ENCODE measurements around the gene TXNDC5.
"Not testable (repeated sequence)": the region's sequence is repeated elsewhere in the genome, so short reads cannot be mapped to it uniquely, and the experiment has no call there.

The TXNDC5 gene

GRCh38 chr6:7894262-7895124, 16.1 kb downstream of the TXNDC5 start:
- DNase-seq (ENCODE audit: low read depth), result no peak

GRCh38 chr6:7893342-7893741, 17.2 kb downstream of the TXNDC5 start:
- no peak for DNase-seq (ENCODE audit: low read depth)

GRCh38 chr6:7892367-7892766, 18.2 kb downstream of the TXNDC5 start:
- not testable (repeated sequence) for DNase-seq (ENCODE audit: low read depth)

- DNase-seq (ENCODE audit: low read depth), result no peak
Measured at GRCh38 chr6:7891078-7891872, 19.3 kb downstream of the TXNDC5 start.

- DNase-seq (ENCODE audit: low read depth), result no peak
Measured at GRCh38 chr6:7888587-7889357, 21.8 kb downstream of the TXNDC5 start.

- DNase-seq (ENCODE audit: low read depth), result no peak
Measured at GRCh38 chr6:7887278-7887991, 23.2 kb downstream of the TXNDC5 start.

DNA sequence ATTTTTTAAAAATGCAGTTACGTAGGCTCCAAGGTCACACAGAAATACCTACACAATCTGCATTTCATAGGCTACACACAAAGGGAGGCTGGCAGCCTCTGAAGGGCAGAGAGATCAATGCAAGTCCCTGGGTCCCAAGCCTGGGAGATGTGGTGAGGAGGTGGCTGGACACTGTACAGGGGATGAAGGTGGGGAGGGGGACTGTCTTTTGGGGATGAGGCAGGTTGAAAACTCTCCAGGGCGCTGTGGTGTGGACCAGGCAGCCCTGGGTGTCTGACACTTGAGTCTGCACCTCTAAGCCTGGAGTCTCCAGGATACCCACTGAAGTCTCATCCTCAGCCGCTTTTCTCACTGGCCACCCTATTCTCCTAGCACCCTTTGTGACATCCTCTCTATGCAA, 24.5 kb downstream of the TXNDC5 start:
- DNase-seq (ENCODE audit: low read depth), result no peak

DNA sequence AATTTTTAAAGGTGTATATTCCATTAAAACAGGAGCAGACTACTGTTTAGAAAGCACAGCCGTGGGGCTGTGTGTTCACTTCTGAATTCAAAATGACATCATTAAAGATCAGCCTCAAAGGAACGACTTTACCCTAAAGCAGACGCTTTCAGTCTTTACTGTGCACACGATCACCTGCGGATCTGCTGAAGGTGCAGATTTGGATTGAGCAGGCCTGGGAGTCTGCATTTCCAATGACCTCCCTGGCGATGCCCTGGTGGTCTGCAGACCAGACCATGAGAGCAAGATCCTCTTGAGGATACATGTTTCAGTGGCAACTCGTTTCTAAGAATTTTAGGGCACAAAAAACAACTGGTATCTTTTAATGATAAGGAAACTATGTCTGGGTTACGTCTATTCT, 27.2 kb downstream of the TXNDC5 start:
- no peak for DNase-seq (ENCODE audit: low read depth)

DNA sequence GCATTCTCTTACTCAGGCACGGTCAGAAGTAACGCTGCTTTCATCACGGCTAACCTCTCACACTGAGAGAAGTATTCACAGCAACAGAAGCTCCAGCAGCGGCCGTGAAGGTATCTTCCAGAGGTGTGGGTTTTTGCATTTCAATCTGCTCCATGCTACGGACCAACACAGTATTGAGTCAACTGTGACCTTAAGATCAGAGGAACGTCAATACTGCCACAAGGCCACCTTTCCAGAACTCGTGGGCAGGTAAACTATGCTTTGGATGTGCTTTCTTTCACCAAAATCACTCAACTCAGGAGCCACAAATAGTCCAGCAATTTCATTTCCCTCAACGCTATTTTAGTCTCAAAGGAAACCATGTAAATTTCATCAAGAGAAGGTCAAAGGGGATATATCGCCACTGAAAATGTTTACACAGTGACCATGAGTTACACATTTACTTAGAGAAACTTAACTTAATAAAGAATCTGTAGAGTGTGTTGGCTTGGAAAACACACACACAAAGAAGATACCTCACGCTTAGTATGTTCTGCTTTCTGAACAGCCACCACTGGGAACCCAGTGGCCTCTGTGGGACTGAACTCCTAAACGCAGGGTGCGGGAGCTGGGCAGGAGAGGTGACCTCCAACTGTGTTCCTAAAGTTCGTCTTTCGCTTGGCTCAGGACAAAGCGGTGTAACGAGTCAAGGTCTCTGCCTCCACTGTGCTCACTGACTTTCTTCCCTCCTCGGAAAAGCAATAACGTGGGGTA, 27.9 kb downstream of the TXNDC5 start:
- no peak for DNase-seq (ENCODE audit: low read depth)

GRCh38 chr6:7881765-7882500, 28.7 kb downstream of the TXNDC5 start:
- DNase-seq (ENCODE audit: low read depth), result no peak

DNA sequence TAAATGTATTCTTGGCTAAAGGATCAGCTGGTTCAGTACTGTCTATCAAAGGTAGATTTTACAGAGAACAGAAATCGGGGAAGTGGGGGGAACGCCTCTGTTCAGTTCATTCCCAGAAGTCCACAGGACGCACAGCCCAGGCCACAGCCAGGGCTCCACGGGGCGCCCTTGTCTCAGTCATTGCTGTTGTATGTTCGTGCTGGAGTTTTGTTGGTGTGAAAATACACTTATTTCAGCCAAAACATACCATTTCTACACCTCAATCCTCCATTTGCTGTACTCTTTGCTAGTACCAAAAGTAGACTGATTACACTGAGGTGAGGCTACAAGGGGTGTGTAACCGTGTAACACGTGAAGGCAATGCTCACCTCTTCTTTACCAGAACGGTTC, 29.9 kb downstream of the TXNDC5 start:
- DNase-seq (ENCODE audit: low read depth), result no peak

- no peak for DNase-seq (ENCODE audit: low read depth)
Measured at GRCh38 chr6:7879980-7880717, 30.4 kb downstream of the TXNDC5 start.

DNA sequence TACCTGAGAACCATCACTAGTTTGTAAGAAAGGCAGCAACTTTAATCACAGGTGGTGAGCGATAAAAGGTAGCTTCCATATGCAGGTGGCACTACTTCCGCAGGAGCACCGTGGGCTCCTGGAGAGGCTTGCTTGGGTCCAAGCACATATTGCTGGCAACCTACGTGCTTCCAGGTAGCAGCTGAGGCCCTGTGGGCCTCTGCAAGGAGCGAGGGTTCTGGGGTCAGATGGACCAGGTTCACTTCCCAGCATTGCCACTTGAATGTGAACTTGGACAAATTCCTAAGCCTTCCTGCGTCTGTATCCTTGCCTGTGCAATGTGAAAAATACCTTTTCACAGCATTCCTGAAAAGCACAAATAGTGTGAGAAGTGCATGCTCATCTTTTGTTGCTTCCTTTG, 31.0 kb downstream of the TXNDC5 start:
- no peak for DNase-seq (ENCODE audit: low read depth)

GRCh38 chr6:7879043-7879442, 31.5 kb downstream of the TXNDC5 start:
- no peak for DNase-seq (ENCODE audit: low read depth)

DNA sequence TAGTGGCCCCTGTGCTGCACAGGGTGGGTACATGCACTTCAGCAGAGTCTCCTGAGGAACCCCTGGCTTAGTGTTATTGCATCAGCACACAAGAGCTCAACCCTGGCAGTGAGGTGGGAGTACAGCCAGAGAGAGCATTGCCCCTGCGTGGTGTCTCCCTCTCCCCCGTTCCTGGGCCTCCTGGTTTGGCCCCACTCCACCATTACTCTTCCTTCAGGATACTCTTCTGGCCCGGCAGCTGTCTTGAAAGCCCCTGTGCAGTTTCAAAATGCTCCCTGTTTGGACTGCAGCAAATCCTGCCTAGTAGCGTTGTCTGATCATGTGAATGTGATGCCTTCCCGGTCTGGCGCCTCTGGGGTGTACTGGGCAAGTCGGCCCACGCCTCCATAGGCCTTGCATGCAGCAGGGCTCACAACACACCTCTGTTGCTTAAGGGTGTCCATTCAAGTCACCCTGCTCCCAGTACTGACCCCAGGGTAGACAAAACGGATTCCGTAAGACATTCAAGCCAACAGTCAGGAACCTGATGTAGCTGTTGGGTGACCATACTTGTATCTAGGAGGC, 32.1 kb downstream of the TXNDC5 start:
- DNase-seq (ENCODE audit: low read depth), result no peak

GRCh38 chr6:7868926-7869325, 41.7 kb downstream of the TXNDC5 start:
- no peak for DNase-seq (ENCODE audit: low read depth)

DNA sequence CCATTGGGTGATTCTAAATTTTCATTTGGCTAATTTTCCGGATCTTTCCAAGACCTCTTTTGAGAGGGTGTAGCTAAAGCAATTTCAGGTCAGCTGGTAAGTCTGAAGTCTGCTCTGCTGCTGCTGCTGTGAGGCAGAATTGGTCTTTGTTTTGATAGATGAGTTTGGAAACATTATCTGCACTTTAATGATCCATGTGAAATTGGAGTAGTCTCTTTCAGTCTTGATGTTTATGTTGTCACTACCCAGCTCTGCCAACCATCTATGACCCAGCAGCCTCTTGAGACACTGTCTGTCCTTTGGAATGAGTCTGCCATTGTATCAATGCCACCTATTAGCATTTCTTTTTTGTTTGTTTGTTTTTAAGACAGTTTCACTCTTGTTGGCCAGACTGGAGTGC, 44.1 kb downstream of the TXNDC5 start:
- no peak for DNase-seq (ENCODE audit: low read depth)

- DNase-seq (ENCODE audit: low read depth), result no peak
Measured at GRCh38 chr6:7865781-7866180, 44.8 kb downstream of the TXNDC5 start.

GRCh38 chr6:7859591-7859990, 51.0 kb downstream of the TXNDC5 start:
- no peak for DNase-seq (ENCODE audit: low read depth)
